HCT116 (cell line): ENCODE results near the gene AKAP13. TPM values are rescaled to one million over a fixed set of nuclear protein-coding genes. Genes with fewer than 3 reads are reported as not detected.

Experiments used
- ATAC-seq: fragments of 200-7000 bp; cut with Tn5 transposase; 2 replicates; pipeline ENCODE4 v1.9.1; 2020; ENCODE audit warnings: mild to moderate bottlenecking, moderate library complexity
- BruUV-seq: library from RNA; stranded (reverse); fragments of 400-500 nt; replicated peaks from 2 replicates; lab custom pipeline; 2021; lab: Mats Ljungman, UMichigan
- CTCF ChIA-PET: fragments of 300-600 bp; sonication (Branson Sonifier 250); formaldehyde crosslinking; loops from one replicate; lab custom pipeline; 2021; ENCODE audit warnings: antibody characterized with exemption; lab: Charles Lee
- POLR2A ChIA-PET: fragments of 300-600, 350-600 bp; sonication (Branson Sonifier 250); formaldehyde crosslinking; loops from one replicate; lab custom pipeline; 2021; ENCODE audit warnings: antibody characterized with exemption; lab: Charles Lee
- RAD21 ChIA-PET, 2 experiments: fragments of 300-600 bp; sonication (Branson Sonifier 250); formaldehyde crosslinking; loops; one replicate each; lab custom pipeline; 2023; ENCODE audit warnings: low total read pairs in 2 of 2; ENCODE audit not compliant: uncharacterized antibody in 2 of 2, unreplicated experiment in 2 of 2, low non-redundant PET in 1 of 2; lab: Charles Lee
- DNase-seq: peaks from one replicate; pipeline ENCODE4 v3.0.0-alpha.2; 2010; ENCODE audit warnings: low read depth, low spot score
- H2AFZ ChIP-seq: fragments of 200-600 bp; shearing (Covaris generic), sonication (generic); 2 replicates; pipeline ENCODE4 v1.6.1; 2017; ENCODE audit warnings: low read depth, mixed run types, mixed read lengths, antibody characterized with exemption, low read length; ENCODE audit not compliant: poor library complexity, severe bottlenecking
- H3K27ac ChIP-seq: 2 replicates; pipeline ENCODE4 v1.5.1; 2012; ENCODE audit warnings: low read depth, low read length
- H3K27me3 ChIP-seq: fragments of 200-600 bp; sonication (generic); 2 replicates; pipeline ENCODE4 v1.6.1; 2016; ENCODE audit warnings: mixed run types, low read length, mixed read lengths; ENCODE audit not compliant: insufficient read depth
- H3K36me3 ChIP-seq, 2 experiments: fragments of 200-500 bp in 1 of 2; fragments of 200-600 bp in 1 of 2; sonication (Bioruptor generic) in 1 of 2; sonication (generic) in 1 of 2; 2 replicates each; pipeline versions ENCODE4 v1.5.1 to v1.6.1; 2014 to 2016; ENCODE audit warnings: low read length in 2 of 2, inconsistent platforms in 1 of 2, mixed read lengths in 1 of 2, mixed run types in 1 of 2; ENCODE audit not compliant: insufficient read depth in 2 of 2, control insufficient read depth in 1 of 2
- H3K4me1 ChIP-seq, 2 experiments: fragments of 200-600 bp in 1 of 2; sonication (generic) in 1 of 2; 2 replicates each; pipeline versions ENCODE4 v1.5.1 to v1.6.1; 2012 to 2017; ENCODE audit warnings: low read length in 2 of 2, inconsistent platforms in 1 of 2, mild to moderate bottlenecking in 1 of 2, mixed read lengths in 1 of 2, mixed run types in 1 of 2, moderate library complexity in 1 of 2; ENCODE audit not compliant: insufficient read depth in 2 of 2, control insufficient read depth in 1 of 2
- H3K4me2 ChIP-seq: fragments of 200-600 bp; sonication (generic); 2 replicates; pipeline ENCODE4 v1.6.1; 2017; ENCODE audit warnings: mixed run types, low read length, mixed read lengths
- H3K4me3 ChIP-seq, 2 experiments: fragments of 200-600 bp in 1 of 2; sonication (generic) in 1 of 2; replicated peaks in 1 of 2; 2 replicates each; pipeline ENCODE4 v1.5.1; 2011 to 2016; ENCODE audit warnings: low read length in 2 of 2, control low read depth in 1 of 2, low read depth in 1 of 2, mild to moderate bottlenecking in 1 of 2, mixed read lengths in 1 of 2, mixed run types in 1 of 2
- H3K79me2 ChIP-seq: fragments of 200-600 bp; sonication (generic); 2 replicates; pipeline ENCODE4 v1.6.1; 2017; ENCODE audit warnings: mild to moderate bottlenecking, mixed run types, low read length, moderate library complexity, mixed read lengths; ENCODE audit not compliant: insufficient read depth
- H3K9ac ChIP-seq: fragments of 200-600 bp; sonication (generic); 2 replicates; pipeline ENCODE4 v1.6.1; 2016; ENCODE audit warnings: low read length, mixed read lengths
- H3K9me2 ChIP-seq: fragments of 200-600 bp; sonication (generic), shearing (Covaris generic); 2 replicates; pipeline ENCODE4 v1.6.1; 2017; ENCODE audit warnings: mixed run types, mild to moderate bottlenecking, moderate library complexity; ENCODE audit not compliant: insufficient read depth
- H3K9me3 ChIP-seq, 2 experiments: fragments of 200-500 bp in 1 of 2; fragments of 200-600 bp in 1 of 2; sonication (Bioruptor generic) in 1 of 2; sonication (generic) in 1 of 2; 2 replicates each; pipeline ENCODE4 v1.6.1; 2014 to 2017; ENCODE audit warnings: low read length in 2 of 2, mixed read lengths in 2 of 2, inconsistent platforms in 1 of 2, low read depth in 1 of 2, mild to moderate bottlenecking in 1 of 2, mixed run types in 1 of 2, moderate library complexity in 1 of 2; ENCODE audit not compliant: control insufficient read depth in 1 of 2, insufficient read depth in 1 of 2
- H4K20me1 ChIP-seq: fragments of 200-600 bp; sonication (generic), shearing (Covaris generic); 2 replicates; pipeline ENCODE4 v1.6.1; 2017; ENCODE audit warnings: mixed run types, mild to moderate bottlenecking, moderate library complexity; ENCODE audit not compliant: insufficient read depth
- ATF3 ChIP-seq: IDR thresholded peaks from 2 replicates; pipeline ENCODE4 v1.6.1; 2012
- EGR1 ChIP-seq: IDR thresholded peaks from 2 replicates; pipeline ENCODE4 v1.6.1; 2012; ENCODE audit warnings: low read depth
- ELF1 ChIP-seq: IDR thresholded peaks from 2 replicates; pipeline ENCODE4 v1.6.1; 2012; ENCODE audit warnings: low read depth, borderline replicate concordance
- EZH2 ChIP-seq: fragments of 200-600 bp; sonication (generic); IDR thresholded peaks from 2 replicates; pipeline ENCODE4 v1.6.1; 2017; ENCODE audit warnings: antibody characterized with exemption, mixed run types
- EZH2phosphoT487 ChIP-seq: fragments of 200-600 bp; IDR thresholded peaks from 2 replicates; pipeline ENCODE4 v1.6.1; 2018; ENCODE audit warnings: antibody characterized with exemption, borderline replicate concordance
- JUND ChIP-seq: IDR thresholded peaks from 2 replicates; pipeline ENCODE4 v1.6.1; 2012
- POLR2A ChIP-seq: IDR thresholded peaks from 2 replicates; pipeline ENCODE4 v1.7.0; 2011; ENCODE audit warnings: borderline replicate concordance; ENCODE audit not compliant: insufficient read depth, insufficient read length; ENCODE audit errors: extremely low read depth
- SIN3A ChIP-seq: IDR thresholded peaks from 2 replicates; pipeline ENCODE4 v1.6.1; 2012; ENCODE audit warnings: low read depth
- SRF ChIP-seq: IDR thresholded peaks from 2 replicates; pipeline ENCODE4 v1.6.1; 2012; ENCODE audit warnings: low read depth
- YY1 ChIP-seq: IDR thresholded peaks from 2 replicates; pipeline ENCODE4 v1.6.1; 2011; ENCODE audit warnings: low read length, low read depth, moderate library complexity, mild to moderate bottlenecking; ENCODE audit not compliant: insufficient replicate concordance; ENCODE audit errors: extremely low read depth
- ZFX ChIP-seq: fragments of 450-650 bp; IDR thresholded peaks from 2 replicates; pipeline ENCODE4 v1.6.1; 2017
- ZNF274 ChIP-seq: fragments of 200-500 bp; sonication (Bioruptor generic); IDR thresholded peaks from 2 replicates; pipeline ENCODE4 v1.6.1; 2014; ENCODE audit warnings: mild to moderate bottlenecking, low read depth, low read length, inconsistent platforms
- intact Hi-C: fragments of 100-400 bp; cut with micrococcal nuclease; formaldehyde crosslinking; loops from 2 replicates; pipeline ENCODE4 v1.10.0; 2022
- total RNA-seq: library from RNA; stranded (reverse); gene quantifications from one replicate; pipeline ENCODE4 v1.2.1, GENCODE V29; 2021; ENCODE audit not compliant: unreplicated experiment

Gene AKAP13
- total RNA-seq, 1 experiment from 2014 or later = 43.1 TPM

GRCh38 chr15:85336880-85337279 lies 43.5 kb upstream of the AKAP13 start:
- ChIA-PET POLR2A (no interaction called here), CTCF (interaction anchor here (0.6 to 2.3 kb wide), 2 partner anchors 78 to 335 kb away, joined by 3 to 5 read pairs; no protein-coding TSS in a partner anchor), RAD21 (no interaction called here)
- H3K4me3 ChIP-seq = no peak overlapping the region
- no peak for ATAC-seq
- no peaks in the 10 kb centered on the region for H3K36me3 ChIP-seq
- no peak for DNase-seq
- H3K4me1 ChIP-seq = peaks cover 4 to 10% of the 10 kb centered on the region in 2 experiments; a peak in 2 of 4 replicates
- no peak overlapping the region for H3K4me2 ChIP-seq
- H3K9me3 ChIP-seq = no peaks in the 10 kb centered on the region
- H3K9ac ChIP-seq = no peak overlapping the region
- no peak overlapping the region for H3K27ac ChIP-seq
- no peak for TF ChIP-seq JUND
- no peak for TF ChIP-seq EZH2phosphoT487
- no peak for TF ChIP-seq ELF1
- TF ChIP-seq ZNF274 = no peak
- no peak for TF ChIP-seq ATF3
- no peak for TF ChIP-seq SRF
- TF ChIP-seq SIN3A = no peak
- no peak for TF ChIP-seq EZH2
- TF ChIP-seq POLR2A = no peak
- no peak for TF ChIP-seq YY1
- TF ChIP-seq ZFX = no peak
- no peak for TF ChIP-seq EGR1
- no peaks in the 10 kb centered on the region for H3K27me3 ChIP-seq
- no peaks in the 10 kb centered on the region for H4K20me1 ChIP-seq
- no TSS peak for BruUV-seq
- no peak overlapping the region for H2AFZ ChIP-seq
- no peaks in the 10 kb centered on the region for H3K79me2 ChIP-seq
- intact Hi-C loops = no loop called here
- no peaks in the 10 kb centered on the region for H3K9me2 ChIP-seq
